MG63 (cell line): ENCODE results near the gene BOK. TPM values are rescaled to one million over a fixed set of nuclear protein-coding genes. Genes with fewer than 3 reads are reported as not detected.

Experiments
- DNase-seq: peaks from one replicate; pipeline ENCODE4 v3.0.0-alpha.2; 2020
- H3K27me3 ChIP-seq: fragments of 250-450 bp; sonication (Bioruptor Pico); 2 replicates; pipeline ENCODE4 v1.5.1; 2020; ENCODE audit warnings: mild to moderate bottlenecking, moderate library complexity
- H3K36me3 ChIP-seq: fragments of 250-450 bp; sonication (Bioruptor Pico); 2 replicates; pipeline ENCODE4 v1.5.1; 2020; ENCODE audit warnings: mild to moderate bottlenecking, moderate library complexity
- H3K4me3 ChIP-seq: fragments of 250-450 bp; sonication (Bioruptor Pico); 2 replicates; pipeline ENCODE4 v1.5.1; 2020; ENCODE audit warnings: mild to moderate bottlenecking, moderate library complexity
- H3K9me3 ChIP-seq: fragments of 250-450 bp; sonication (Bioruptor Pico); 2 replicates; pipeline ENCODE4 v1.5.1; 2020; ENCODE audit warnings: mild to moderate bottlenecking, moderate library complexity
- total RNA-seq: library from RNA; depleted of rRNA; stranded (reverse); fragments of >200 nt; shearing (Covaris generic); gene quantifications from 2 replicates; pipeline ENCODE4 v1.2.3, GENCODE V29; 2014; ENCODE audit warnings: low replicate concordance

Gene BOK
- total RNA-seq, 1 experiment from 2014 or later: 1.6 TPM

DNA sequence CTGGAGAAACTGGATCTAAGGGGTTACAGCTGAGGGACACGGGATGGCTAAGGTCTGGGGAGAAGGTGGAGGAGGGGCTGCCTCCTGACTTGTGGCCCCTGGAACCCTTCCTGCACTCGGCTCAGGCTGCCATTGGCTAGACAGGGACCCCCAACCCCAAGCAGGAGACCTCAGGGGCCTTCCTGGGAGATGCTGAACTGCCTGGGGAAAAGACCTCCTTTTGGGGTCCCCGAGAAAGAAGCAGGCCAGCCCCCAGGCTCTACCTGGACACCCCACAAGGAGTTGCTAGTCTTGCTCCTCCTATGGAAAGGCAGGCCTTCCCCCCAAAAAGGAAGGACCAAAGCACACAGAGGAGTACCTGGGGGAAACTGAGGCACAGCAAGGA, 10.1 kb upstream of the BOK start:
- DNase-seq: no peak
- H3K27me3 ChIP-seq: no peaks in the 10 kb centered on the region
- H3K9me3 ChIP-seq: no peaks in the 10 kb centered on the region
- no peaks in the 10 kb centered on the region for H3K36me3 ChIP-seq
- H3K4me3 ChIP-seq: no peak overlapping the region

DNA sequence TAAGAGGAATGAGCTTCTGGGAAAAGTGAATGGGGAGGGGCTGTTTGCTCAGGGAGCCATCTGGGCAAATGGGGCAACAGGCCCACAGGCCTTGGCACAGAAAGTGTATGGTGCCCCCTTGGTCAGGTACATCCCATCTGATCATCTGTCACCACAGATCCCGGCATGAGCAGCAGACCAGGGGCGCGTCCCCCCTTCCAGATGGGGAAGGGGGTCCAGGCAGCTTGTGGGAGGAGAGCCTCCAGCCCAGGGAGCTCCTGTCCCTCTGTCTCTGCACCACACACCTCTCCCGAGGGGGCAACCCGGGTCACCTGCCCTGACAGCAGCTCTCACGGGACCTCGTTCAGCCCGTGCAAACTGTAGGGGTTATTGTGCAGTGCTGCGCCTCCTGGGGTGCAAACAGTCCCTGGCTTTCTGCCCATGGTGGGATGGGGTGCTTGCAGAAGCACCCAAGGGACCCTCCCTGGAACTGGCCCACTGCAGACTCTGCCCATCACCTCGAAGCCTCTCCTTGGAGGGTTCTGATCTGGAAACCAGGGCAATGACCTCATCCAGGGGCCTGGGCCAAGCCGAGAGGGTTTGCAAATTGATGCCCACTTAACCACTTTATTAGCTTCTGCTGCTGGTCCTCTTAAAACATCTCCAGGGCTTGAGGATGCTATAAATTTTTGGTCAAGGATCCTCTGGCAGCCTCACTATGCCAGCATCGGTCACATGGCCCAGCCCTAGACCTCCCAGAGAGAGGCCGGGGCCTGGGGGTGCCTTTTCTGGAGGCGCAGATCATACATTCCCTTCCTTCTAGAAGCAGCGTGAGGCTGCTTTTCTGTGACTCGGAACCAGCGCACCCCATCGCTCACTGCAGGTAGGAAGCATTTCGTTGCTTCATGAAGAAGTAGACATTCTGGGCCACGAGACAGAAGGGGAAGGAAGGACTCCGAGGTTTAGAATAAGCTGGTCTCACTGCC, 7.6 kb upstream of the BOK start:
- Histone ChIP-seq H3K27me3 (no peaks in the 10 kb centered on the region), H3K9me3 (no peaks in the 10 kb centered on the region), H3K36me3 (no peaks in the 10 kb centered on the region), H3K4me3 (no peak overlapping the region)
- no peak for DNase-seq

DNA sequence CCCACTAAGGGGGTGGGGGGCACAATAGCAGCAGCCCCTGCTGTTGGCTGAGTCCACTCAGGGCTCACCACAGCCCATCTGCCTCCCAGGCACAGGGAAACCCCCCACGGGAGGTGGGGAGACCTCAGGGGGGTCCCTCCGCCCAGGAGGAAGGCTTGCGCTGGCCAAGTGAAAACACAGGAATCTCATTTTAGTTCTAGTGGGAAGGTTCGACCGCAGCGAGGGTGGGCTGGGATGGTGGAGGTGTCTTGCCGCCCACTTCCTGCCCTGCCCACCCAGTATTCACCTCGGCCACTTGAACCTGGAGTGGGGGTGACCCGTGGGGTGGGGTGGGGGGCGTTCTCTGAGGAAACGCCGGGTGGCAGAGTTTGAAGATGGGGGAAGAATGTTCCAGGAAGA, 6.9 kb upstream of the BOK start:
- DNase-seq: no peak
- Histone ChIP-seq H3K9me3 (peaks cover 3% of the 10 kb centered on the region), H3K4me3 (no peak overlapping the region), H3K27me3 (no peaks in the 10 kb centered on the region), H3K36me3 (no peaks in the 10 kb centered on the region)

DNA sequence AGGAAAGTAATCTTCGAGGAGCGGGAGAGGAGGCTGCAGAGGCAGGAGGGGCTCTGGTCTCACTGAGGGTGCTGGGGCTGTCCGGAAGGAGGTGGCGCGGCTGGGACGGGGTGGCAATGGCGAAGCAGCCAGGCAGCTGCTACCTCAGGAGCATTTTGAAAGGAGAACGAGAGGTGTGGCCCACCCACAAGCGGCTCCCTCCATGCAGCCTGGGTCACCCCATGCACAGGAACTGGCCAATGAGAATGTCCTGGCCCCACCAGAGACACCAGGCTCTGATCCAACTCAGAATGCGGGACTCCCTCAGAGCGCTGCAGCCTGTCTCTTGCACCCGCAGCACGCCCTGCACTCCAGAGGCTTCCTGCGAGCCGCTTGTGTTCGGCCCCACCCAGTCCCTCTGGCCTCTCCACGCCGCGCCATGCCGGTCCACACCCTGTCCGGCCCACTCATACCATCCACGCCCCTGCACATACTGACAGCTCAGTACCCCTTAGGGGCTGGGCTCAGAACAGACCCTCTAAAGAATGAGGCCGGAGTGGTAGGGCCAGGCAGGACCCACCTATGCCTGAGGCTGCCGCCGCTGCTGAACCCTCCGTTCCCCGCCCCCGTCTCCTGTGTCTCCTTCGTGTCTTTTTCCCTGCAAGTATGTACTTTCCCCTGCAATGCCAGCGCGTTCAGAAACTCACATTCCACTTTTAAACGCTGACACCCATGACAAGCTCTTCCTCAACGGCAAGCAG, 6.4 kb upstream of the BOK start:
- H3K4me3 ChIP-seq: no peak overlapping the region
- peaks cover 7% of the 10 kb centered on the region for H3K9me3 ChIP-seq
- no peaks in the 10 kb centered on the region for H3K27me3 ChIP-seq
- H3K36me3 ChIP-seq: no peaks in the 10 kb centered on the region
- no peak for DNase-seq

DNA sequence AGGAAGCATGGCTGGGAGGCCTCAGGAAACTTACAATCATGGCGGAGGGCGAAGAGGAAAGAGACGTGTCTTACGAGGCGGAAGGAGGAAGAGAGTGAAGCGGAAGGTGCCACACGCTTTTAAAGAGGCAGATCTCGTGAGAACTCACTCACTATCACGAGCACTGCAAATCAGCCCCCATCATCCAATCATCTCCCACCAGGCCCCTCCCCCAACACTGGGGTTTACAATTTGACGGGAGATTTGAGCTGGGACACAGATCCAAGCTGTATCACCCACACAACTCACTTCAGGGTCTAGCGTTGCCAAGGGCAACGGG, 5.1 kb upstream of the BOK start:
- Histone ChIP-seq H3K9me3 (peaks cover 7% of the 10 kb centered on the region), H3K36me3 (no peaks in the 10 kb centered on the region), H3K27me3 (no peaks in the 10 kb centered on the region), H3K4me3 (no peak overlapping the region)
- no peak for DNase-seq

DNA sequence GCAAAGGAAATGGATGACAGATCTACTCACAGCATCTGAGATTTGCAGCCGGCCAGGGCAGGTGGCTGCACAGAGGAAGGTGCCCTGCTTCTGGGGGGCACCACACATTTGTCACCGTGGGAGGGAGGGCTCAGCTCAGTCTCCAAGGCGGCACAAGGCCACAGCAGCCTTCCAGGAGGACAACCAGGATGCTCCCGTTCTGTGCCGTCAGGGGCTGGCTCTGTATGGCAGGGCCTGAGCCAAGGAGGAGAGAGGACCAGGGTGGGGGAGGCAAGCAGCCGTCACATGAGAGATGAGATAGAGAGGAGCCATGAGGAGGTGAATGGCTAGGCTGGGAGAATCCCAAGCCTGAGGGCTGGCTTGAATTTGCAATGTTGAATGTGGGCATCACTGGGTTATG, 4.6 kb upstream of the BOK start:
- DNase-seq: no peak
- H3K9me3 ChIP-seq: peaks cover 7% of the 10 kb centered on the region
- H3K27me3 ChIP-seq: no peaks in the 10 kb centered on the region
- H3K4me3 ChIP-seq: no peak overlapping the region
- no peaks in the 10 kb centered on the region for H3K36me3 ChIP-seq

DNA sequence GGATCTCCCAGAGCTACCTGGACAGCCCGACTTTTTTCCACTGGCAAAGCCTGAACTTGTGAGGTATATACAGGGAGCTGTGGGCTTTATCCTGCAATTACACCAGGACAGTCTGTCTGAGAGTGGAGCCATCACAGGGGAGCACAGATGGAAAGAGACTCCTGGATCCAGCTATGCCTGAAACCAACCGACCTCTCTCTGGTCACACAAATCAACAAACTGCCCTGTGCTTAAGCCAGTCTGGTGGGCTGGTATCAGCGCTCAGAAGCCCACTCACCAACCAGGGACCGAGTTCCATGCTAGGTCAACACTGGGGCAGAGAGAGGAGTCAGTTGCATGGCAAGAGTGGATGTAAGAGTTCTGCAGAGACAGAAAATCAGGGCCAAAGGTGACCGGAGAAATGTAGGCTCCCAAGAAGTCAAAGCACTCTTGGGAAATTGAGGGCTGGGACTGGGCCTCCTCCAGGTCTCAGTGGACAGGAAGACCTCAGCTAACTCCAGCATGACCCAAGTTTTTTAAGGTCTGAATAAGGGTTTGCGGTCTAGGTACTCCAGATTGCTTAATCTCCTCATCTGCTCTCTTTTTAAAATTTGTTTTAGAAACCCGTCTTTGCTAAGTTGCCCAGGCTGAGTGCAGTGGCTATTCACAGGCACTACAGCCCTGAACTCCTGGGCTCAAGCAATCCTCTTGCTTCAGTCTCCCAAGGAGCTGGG, 3.8 kb upstream of the BOK start:
- Histone ChIP-seq H3K36me3 (no peaks in the 10 kb centered on the region), H3K4me3 (no peak overlapping the region), H3K9me3 (peaks cover 7% of the 10 kb centered on the region), H3K27me3 (no peaks in the 10 kb centered on the region)
- DNase-seq: no peak

DNA sequence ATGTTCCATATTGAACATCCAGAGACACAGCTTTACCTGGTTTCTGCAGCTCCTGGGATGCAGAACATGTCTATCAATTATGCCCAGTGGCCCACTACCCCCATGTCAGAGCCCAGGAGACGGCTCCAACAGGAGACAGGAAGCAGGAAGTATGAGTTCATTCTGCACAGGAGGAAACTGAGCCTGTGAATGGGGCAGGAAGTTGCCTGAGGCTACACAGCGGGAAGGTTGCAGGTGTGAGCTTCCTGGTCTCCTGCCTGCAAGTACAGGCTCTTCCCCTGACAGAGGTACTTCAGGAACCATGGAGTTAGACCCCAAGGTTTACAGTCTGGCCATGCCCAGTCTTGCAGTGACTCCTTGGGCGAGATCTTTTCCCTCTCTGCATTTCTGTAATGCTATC, 2.8 kb upstream of the BOK start:
- H3K36me3 ChIP-seq: no peaks in the 10 kb centered on the region
- no peak overlapping the region for H3K4me3 ChIP-seq
- H3K27me3 ChIP-seq: no peaks in the 10 kb centered on the region
- no peak for DNase-seq
- H3K9me3 ChIP-seq: peaks cover 7% of the 10 kb centered on the region

DNA sequence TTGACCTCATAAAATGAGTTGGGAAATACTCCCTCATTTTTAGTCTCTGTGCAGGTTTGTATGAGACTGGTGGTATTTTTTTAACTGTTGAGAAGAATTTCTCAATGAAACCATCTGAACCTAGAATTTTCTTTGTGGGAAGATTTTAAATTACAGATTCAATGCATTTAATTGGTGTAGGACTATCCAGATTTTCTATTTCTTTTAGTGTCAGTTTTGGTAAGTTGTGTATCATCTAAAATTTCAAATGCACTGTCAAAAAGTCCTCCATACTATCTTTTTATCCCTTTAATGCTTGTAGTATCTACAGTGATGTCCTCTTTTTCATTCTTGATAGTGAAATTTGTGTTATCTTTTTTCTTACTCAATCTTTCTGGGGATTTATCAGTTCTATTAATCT, 1.8 kb upstream of the BOK start:
- Histone ChIP-seq H3K27me3 (no peaks in the 10 kb centered on the region), H3K9me3 (peaks cover 7% of the 10 kb centered on the region), H3K4me3 (no peak overlapping the region), H3K36me3 (no peaks in the 10 kb centered on the region)
- no peak for DNase-seq

DNA sequence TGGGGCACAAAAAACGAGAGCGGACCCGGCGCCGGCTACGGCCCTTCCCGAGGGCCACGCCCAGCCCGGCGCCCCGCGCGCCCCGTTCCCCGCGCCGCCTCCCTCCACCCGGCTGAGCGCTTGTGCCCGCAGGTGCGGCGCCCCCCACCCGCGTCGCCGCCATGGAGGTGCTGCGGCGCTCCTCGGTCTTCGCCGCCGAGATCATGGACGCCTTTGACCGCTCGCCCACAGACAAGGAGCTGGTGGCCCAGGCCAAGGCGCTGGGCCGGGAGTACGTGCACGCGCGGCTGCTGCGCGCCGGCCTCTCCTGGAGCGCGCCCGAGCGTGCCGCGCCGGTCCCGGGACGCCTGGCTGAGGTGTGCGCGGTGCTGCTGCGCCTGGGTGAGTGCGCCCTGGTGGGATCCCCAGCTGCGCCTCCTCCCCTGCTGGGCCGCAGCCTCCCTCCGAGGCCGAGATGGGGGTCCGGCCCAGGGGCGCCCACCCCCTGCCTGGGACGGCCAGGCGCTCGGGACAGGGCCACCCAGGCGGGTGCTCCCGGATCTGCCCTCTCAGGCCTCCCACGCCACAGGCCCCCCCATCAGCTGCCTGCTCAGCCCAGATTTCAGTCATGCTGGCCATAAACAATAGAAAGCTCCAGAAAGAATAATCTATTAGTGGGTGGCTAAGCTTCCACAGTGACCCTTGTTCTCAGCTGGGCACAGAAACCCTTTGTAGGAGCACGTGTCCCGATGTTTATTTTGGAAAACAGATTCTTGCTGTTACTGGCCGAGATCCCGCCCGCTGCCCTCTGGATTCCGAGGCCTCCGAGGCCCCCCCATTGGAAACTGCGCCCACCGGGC, 997 bp downstream of the BOK start:
- peak; percentile 47 for DNase-seq
- Histone ChIP-seq H3K36me3 (no peaks in the 10 kb centered on the region; the same call in 1 of the 2 replicates), H3K9me3 (peaks cover 7% of the 10 kb centered on the region), H3K4me3 (peak overlapping the region; percentile 46), H3K27me3 (no peaks in the 10 kb centered on the region)

DNA sequence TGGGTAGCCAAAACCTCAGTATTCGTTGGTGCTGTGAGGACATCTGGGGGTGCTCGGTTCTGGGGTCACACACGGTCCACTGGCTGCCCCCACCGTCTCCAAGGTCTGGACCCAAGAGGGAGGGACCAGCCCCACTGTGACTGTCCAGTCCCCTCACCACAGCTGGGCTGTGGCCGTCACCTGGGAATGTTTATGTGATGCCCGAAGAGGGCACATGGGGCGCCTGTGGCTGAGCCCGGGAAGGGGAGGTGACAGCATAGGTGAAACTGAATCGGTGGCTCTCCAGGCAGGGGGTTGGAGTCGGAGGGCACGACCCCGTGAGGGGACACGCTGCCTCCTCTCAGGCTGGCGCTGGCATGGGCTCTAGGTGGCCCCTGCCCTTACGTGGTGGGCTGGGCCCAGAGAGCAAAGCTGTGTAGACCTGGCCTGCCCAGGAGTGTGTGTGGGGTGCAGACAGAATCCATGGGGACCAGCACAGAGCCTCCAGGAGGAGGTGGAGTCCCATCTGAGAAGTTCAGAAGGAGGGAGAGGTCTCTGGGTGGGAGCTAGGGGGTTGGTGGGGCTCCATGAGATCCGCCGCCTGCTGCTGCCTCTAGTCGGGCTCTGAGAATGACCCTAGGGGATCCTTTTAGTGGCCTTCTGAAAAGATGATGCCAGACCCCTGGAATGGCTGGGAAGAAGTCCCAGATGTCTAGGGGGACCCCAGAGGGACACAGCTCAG, 1.8 kb downstream of the BOK start:
- peaks cover 7% of the 10 kb centered on the region for H3K9me3 ChIP-seq
- H3K27me3 ChIP-seq: no peaks in the 10 kb centered on the region
- no peak for DNase-seq
- H3K36me3 ChIP-seq: no peaks in the 10 kb centered on the region; the same call in 1 of the 2 replicates
- H3K4me3 ChIP-seq: peak overlapping the region; percentile 46; the same call in 1 of the 2 replicates

DNA sequence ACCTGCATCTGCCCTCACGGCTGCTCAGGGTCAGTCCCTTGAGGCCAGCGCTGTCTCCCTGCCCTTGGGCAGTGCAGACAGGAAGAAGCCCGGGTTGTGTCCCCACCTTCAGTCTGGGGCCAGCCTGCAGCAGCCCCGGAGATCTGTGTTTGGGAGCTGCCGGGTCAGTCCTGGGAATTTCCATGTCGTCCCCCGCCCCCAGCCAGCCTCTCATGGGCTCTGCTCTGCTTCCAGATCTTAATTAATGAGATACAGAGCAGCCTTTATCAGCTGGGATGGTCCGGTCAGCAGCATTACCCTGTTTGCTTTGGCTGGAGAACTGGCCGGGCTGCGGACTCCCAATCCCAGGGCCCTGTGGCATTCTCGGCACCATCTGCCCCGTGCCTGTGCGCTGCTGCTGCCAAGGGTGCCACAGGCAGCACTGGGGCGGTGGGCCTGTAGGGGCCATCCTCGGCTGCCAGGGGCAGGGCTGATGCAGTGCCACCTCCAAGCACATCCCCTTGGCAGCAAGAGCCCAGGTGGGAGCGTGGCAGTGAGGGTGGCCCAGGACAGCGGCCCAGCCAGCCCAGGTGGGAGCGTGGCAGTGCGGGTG, 2.4 kb downstream of the BOK start:
- Histone ChIP-seq H3K36me3 (no peaks in the 10 kb centered on the region; the same call in 1 of the 2 replicates), H3K9me3 (peaks cover 7% of the 10 kb centered on the region), H3K4me3 (no peak overlapping the region), H3K27me3 (no peaks in the 10 kb centered on the region)
- peak; percentile 59 for DNase-seq

DNA sequence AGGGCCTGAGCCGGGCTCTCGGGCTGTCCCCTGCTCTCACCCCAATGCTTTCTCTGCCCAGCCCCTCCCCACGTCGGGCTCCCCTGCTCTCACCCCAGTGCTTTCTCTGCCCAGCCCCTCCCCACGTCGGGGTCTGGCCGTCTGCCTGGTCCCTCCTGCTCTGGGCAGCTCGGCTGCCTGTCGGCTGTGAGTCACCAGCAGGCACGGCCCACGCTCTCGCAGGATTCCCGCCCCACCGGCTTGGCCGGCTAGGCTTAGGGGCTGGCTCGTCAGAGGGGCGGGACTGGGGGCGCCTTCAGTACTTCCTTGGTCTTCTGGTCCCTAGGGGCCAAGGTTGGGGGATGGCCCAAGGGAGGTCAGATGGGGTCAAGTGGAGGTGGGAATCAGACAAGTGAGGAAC, 3.3 kb downstream of the BOK start:
- Histone ChIP-seq H3K4me3 (no peak overlapping the region), H3K36me3 (no peaks in the 10 kb centered on the region; the same call in 1 of the 2 replicates), H3K9me3 (peaks cover 2% of the 10 kb centered on the region), H3K27me3 (no peaks in the 10 kb centered on the region)
- peak; percentile 87 for DNase-seq

DNA sequence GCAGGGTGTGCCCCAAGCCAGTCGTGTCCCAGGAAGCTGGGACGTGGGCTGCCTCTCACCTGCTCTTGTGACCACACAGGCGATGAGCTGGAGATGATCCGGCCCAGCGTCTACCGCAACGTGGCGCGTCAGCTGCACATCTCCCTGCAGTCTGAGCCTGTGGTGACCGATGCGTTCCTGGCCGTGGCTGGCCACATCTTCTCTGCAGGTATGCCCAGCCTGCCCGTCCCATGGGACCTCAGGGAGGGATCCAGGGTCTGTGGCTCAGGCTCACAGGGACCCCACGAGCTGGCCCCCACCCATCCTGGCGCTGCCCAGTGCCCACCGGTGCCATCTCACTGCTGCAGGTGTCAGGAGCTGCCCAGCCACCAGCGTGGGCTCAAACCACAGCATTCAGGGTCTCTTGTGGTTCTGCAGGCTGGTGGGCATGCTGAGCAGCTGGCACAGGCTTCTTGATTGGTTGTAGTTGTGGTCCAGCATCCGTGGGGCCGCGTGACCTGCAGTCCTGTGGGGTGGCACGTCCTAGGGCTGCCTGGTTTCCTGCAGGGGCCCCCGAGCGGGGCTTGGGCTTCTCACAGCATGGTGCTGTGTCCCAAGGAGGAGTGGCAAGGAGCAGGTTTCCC, 3.8 kb downstream of the BOK start:
- no peaks in the 10 kb centered on the region for H3K9me3 ChIP-seq
- DNase-seq: no peak
- H3K36me3 ChIP-seq: no peaks in the 10 kb centered on the region; the same call in 1 of the 2 replicates
- no peaks in the 10 kb centered on the region for H3K27me3 ChIP-seq
- H3K4me3 ChIP-seq: no peak overlapping the region

DNA sequence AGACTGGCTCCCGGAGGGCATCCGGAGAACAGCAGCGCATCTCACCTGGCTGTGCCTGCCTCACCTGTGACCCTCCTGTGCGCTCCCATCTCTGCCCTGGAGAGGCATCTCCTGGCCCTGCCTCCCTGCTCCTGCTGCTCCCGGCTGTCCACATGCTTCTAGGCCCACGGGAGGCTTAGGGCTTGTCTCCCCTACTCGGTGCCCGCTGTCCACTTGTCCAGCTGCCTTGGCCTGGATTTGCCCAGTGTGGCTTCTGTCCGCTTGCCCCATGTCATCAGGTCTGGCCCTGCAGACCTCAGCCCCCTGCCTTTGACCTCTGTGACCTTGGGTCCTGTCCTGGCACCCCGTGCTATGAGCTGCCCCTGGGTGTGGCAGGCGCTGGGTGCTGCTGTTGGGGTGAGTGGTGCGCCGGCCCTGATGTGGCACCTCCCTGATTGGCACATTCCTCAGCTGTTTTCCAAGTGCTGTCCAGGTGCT, 4.5 kb downstream of the BOK start:
- no peak for DNase-seq
- Histone ChIP-seq H3K9me3 (no peaks in the 10 kb centered on the region), H3K27me3 (no peaks in the 10 kb centered on the region), H3K36me3 (no peaks in the 10 kb centered on the region; the same call in 1 of the 2 replicates), H3K4me3 (no peak overlapping the region)
